HG02678 (cell line): Measurements from ENCODE around the gene CDHR1.
A peak's percentile ranks its signal among the peaks of the same experiment; 100 is the strongest.

ENCODE experiments used
- ATAC-seq: cut with Tn5 transposase; IDR thresholded peaks from one replicate; pipeline ENCODE4 v1.9.1; 2021; ENCODE audit warnings: mild to moderate bottlenecking, moderate library complexity; ENCODE audit not compliant: unreplicated experiment

The CDHR1 gene

GRCh38 chr10:84257343-84258020 lies 63.1 kb downstream of the CDHR1 start:
- ATAC-seq = no peak

- ATAC-seq = no peak
Observed at GRCh38 chr10:84258034-84258695, 63.8 kb downstream of the CDHR1 start.

- ATAC-seq = no peak
Observed at GRCh38 chr10:84261236-84261915, 67.0 kb downstream of the CDHR1 start.

GRCh38 chr10:84262190-84262956 lies 68.0 kb downstream of the CDHR1 start:
- ATAC-seq = no peak

- no peak for ATAC-seq
Observed at GRCh38 chr10:84263716-84264115, 69.4 kb downstream of the CDHR1 start.

- ATAC-seq = peak; percentile 95
Observed at GRCh38 chr10:84264611-84265141, 70.3 kb downstream of the CDHR1 start.

GRCh38 chr10:84265418-84265817 lies 71.1 kb downstream of the CDHR1 start:
- ATAC-seq = no peak

- no peak for ATAC-seq
Observed at GRCh38 chr10:84267503-84268126, 73.3 kb downstream of the CDHR1 start.

- ATAC-seq = no peak
Observed at GRCh38 chr10:84269162-84269561, 74.8 kb downstream of the CDHR1 start.
